Measurements from ENCODE around the gene SLC9B1. TPM values are rescaled to one million over a fixed set of nuclear protein-coding genes. Genes with fewer than 3 reads are reported as not detected.
A peak's percentile ranks its signal among the peaks of the same experiment; 100 is the strongest.

SLC9B1 gene
- total RNA-seq (1 to 10 TPM; 4.4 to 9.7 TPM), polyA plus RNA-seq (ENCODE audit: insufficient read length in 2 of 2) (1 to 10 TPM; 2.7 to 3.4 TPM)
- long read RNA-seq, donor 1: 0 reads
- long read RNA-seq, donor 2: 0 reads
- long read RNA-seq, donor 3: 0 reads
- long read RNA-seq, donor 4, partial matches to known transcripts: 16 of 16 reads
- long read RNA-seq, donor 4, other reads (novel, unspliced or antisense): 0 of 16 reads

- Histone ChIP-seq H3K4me3 (ENCODE audit: low read depth, low read length) (peak within 1 kb of the TSS; percentile 82), H3K4me1 (ENCODE audit: control insufficient read depth, insufficient read depth, low read length) (peaks cover 3% of the 10 kb centered on the region), H3K27me3 (ENCODE audit: control insufficient read depth, insufficient read depth, low read length) (no peaks in the 10 kb centered on the region), H3K36me3 (ENCODE audit: control insufficient read depth, insufficient read depth, low read length) (no peaks in the 10 kb centered on the region), H3K27ac (ENCODE audit: low read depth, low read length) (peak within 1 kb of the TSS; percentile 95), H3K9me3 (ENCODE audit: control insufficient read depth, insufficient read depth, low read length) (no peaks in the 10 kb centered on the region)
- WGBS (ENCODE audit: insufficient coverage): 1% methylated on average over 44 of the region's 46 CpGs
- peak; percentile 67 to 95 (median 75) for DNase-seq (ENCODE audit: low read depth in 4 of 6, low spot score in 6 of 6)
Observed at GRCh38 chr4:103019308-103020124, at the start of gene SLC9B1. TSS of gene SLC9B1 (minus strand) at chr4:103019705. CDS start at chr4:102991711, 27,994 bp downstream.

GRCh38 chr4:103067841-103068547 is 48.5 kb upstream of the SLC9B1 start:
- DNase-seq (ENCODE audit: low read depth in 4 of 6, low spot score in 6 of 6): no peak
- H3K36me3 ChIP-seq (ENCODE audit: control insufficient read depth, insufficient read depth, low read length): no peaks in the 10 kb centered on the region
- H3K4me3 ChIP-seq (ENCODE audit: low read depth, low read length): no peak overlapping the region
- no peak overlapping the region for H3K27ac ChIP-seq (ENCODE audit: low read depth, low read length)
- no peaks in the 10 kb centered on the region for H3K9me3 ChIP-seq (ENCODE audit: control insufficient read depth, insufficient read depth, low read length)
- WGBS (ENCODE audit: insufficient coverage): no CpG with 5 or more reads among the region's 2 CpGs
- no peaks in the 10 kb centered on the region for H3K27me3 ChIP-seq (ENCODE audit: control insufficient read depth, insufficient read depth, low read length)
- no peaks in the 10 kb centered on the region for H3K4me1 ChIP-seq (ENCODE audit: control insufficient read depth, insufficient read depth, low read length)

GRCh38 chr4:103060453-103061148 is 41.1 kb upstream of the SLC9B1 start:
- Histone ChIP-seq H3K9me3 (ENCODE audit: control insufficient read depth, insufficient read depth, low read length) (no peaks in the 10 kb centered on the region), H3K27me3 (ENCODE audit: control insufficient read depth, insufficient read depth, low read length) (no peaks in the 10 kb centered on the region), H3K36me3 (ENCODE audit: control insufficient read depth, insufficient read depth, low read length) (peaks cover 4% of the 10 kb centered on the region), H3K4me3 (ENCODE audit: low read depth, low read length) (no peak overlapping the region), H3K4me1 (ENCODE audit: control insufficient read depth, insufficient read depth, low read length) (no peaks in the 10 kb centered on the region), H3K27ac (ENCODE audit: low read depth, low read length) (no peak overlapping the region)
- 100% methylated on average over 1 of the region's 2 CpGs for WGBS (ENCODE audit: insufficient coverage)
- peak in 1 of 6 donors; percentile 9 for DNase-seq (ENCODE audit: low read depth in 4 of 6, low spot score in 6 of 6)

- peaks cover 8% of the 10 kb centered on the region for H3K36me3 ChIP-seq (ENCODE audit: control insufficient read depth, insufficient read depth, low read length)
- DNase-seq (ENCODE audit: low read depth in 4 of 6, low spot score in 6 of 6): no peak
- H3K27me3 ChIP-seq (ENCODE audit: control insufficient read depth, insufficient read depth, low read length): no peaks in the 10 kb centered on the region
- 100% methylated on average over 1 of the region's 3 CpGs for WGBS (ENCODE audit: insufficient coverage)
- no peak overlapping the region for H3K4me3 ChIP-seq (ENCODE audit: low read depth, low read length)
- H3K27ac ChIP-seq (ENCODE audit: low read depth, low read length): no peak overlapping the region
- no peaks in the 10 kb centered on the region for H3K4me1 ChIP-seq (ENCODE audit: control insufficient read depth, insufficient read depth, low read length)
- H3K9me3 ChIP-seq (ENCODE audit: control insufficient read depth, insufficient read depth, low read length): no peaks in the 10 kb centered on the region
Observed at GRCh38 chr4:103054030-103054429, 34.5 kb upstream of the SLC9B1 start.

- no CpG with 5 or more reads among the region's 3 CpGs for WGBS (ENCODE audit: insufficient coverage)
- Histone ChIP-seq H3K36me3 (ENCODE audit: control insufficient read depth, insufficient read depth, low read length) (peaks cover 11% of the 10 kb centered on the region), H3K9me3 (ENCODE audit: control insufficient read depth, insufficient read depth, low read length) (no peaks in the 10 kb centered on the region), H3K27ac (ENCODE audit: low read depth, low read length) (no peak overlapping the region), H3K4me3 (ENCODE audit: low read depth, low read length) (no peak overlapping the region), H3K27me3 (ENCODE audit: control insufficient read depth, insufficient read depth, low read length) (no peaks in the 10 kb centered on the region), H3K4me1 (ENCODE audit: control insufficient read depth, insufficient read depth, low read length) (no peaks in the 10 kb centered on the region)
- no peak for DNase-seq (ENCODE audit: low read depth in 4 of 6, low spot score in 6 of 6)
Observed at GRCh38 chr4:103052779-103053178, 33.3 kb upstream of the SLC9B1 start.

- Histone ChIP-seq H3K9me3 (ENCODE audit: control insufficient read depth, insufficient read depth, low read length) (no peaks in the 10 kb centered on the region), H3K27ac (ENCODE audit: low read depth, low read length) (no peak overlapping the region), H3K36me3 (ENCODE audit: control insufficient read depth, insufficient read depth, low read length) (peaks cover 11% of the 10 kb centered on the region), H3K27me3 (ENCODE audit: control insufficient read depth, insufficient read depth, low read length) (no peaks in the 10 kb centered on the region), H3K4me1 (ENCODE audit: control insufficient read depth, insufficient read depth, low read length) (no peaks in the 10 kb centered on the region), H3K4me3 (ENCODE audit: low read depth, low read length) (no peak overlapping the region)
- WGBS (ENCODE audit: insufficient coverage): no CpG with 5 or more reads among the region's 3 CpGs
- DNase-seq (ENCODE audit: low read depth in 4 of 6, low spot score in 6 of 6): no peak
Observed at GRCh38 chr4:103052145-103052544, 32.6 kb upstream of the SLC9B1 start.

- Histone ChIP-seq H3K27me3 (ENCODE audit: control insufficient read depth, insufficient read depth, low read length) (no peaks in the 10 kb centered on the region), H3K4me3 (ENCODE audit: low read depth, low read length) (no peak overlapping the region), H3K4me1 (ENCODE audit: control insufficient read depth, insufficient read depth, low read length) (no peaks in the 10 kb centered on the region), H3K27ac (ENCODE audit: low read depth, low read length) (no peak overlapping the region), H3K36me3 (ENCODE audit: control insufficient read depth, insufficient read depth, low read length) (peaks cover 10% of the 10 kb centered on the region), H3K9me3 (ENCODE audit: control insufficient read depth, insufficient read depth, low read length) (no peaks in the 10 kb centered on the region)
- DNase-seq (ENCODE audit: low read depth in 4 of 6, low spot score in 6 of 6): no peak
- 58% methylated on average over 2 of the region's 2 CpGs for WGBS (ENCODE audit: insufficient coverage)
Observed at GRCh38 chr4:103050736-103051436, 31.4 kb upstream of the SLC9B1 start.

- no peak overlapping the region for H3K27ac ChIP-seq (ENCODE audit: low read depth, low read length)
- H3K9me3 ChIP-seq (ENCODE audit: control insufficient read depth, insufficient read depth, low read length): no peaks in the 10 kb centered on the region
- H3K4me1 ChIP-seq (ENCODE audit: control insufficient read depth, insufficient read depth, low read length): no peaks in the 10 kb centered on the region
- peak in 3 of 6 donors; percentile 9 to 52 (median 51) for DNase-seq (ENCODE audit: low read depth in 4 of 6, low spot score in 6 of 6)
- H3K4me3 ChIP-seq (ENCODE audit: low read depth, low read length): no peak overlapping the region
- WGBS (ENCODE audit: insufficient coverage): 39% methylated on average over 4 of the region's 5 CpGs
- peaks cover 5% of the 10 kb centered on the region for H3K36me3 ChIP-seq (ENCODE audit: control insufficient read depth, insufficient read depth, low read length)
- H3K27me3 ChIP-seq (ENCODE audit: control insufficient read depth, insufficient read depth, low read length): no peaks in the 10 kb centered on the region
Observed at GRCh38 chr4:103046416-103047290, 27.1 kb upstream of the SLC9B1 start.

Measured in spinal cord (tissue), 10 donors.